SK-N-SH (cell line): Measurements from ENCODE around the gene LETM1. TPM values are rescaled to one million over a fixed set of nuclear protein-coding genes. Genes with fewer than 3 reads are reported as not detected.

Experiments used
- CTCF ChIA-PET: fragments of 300-600, 350-600 bp; formaldehyde crosslinking; extraction: SDS; loops from one replicate; lab custom pipeline; 2021; lab: Yijun Ruan, JAX
- POLR2A ChIA-PET: fragments of 350-600 bp; sonication (Branson Sonifier 250); formaldehyde crosslinking; extraction: SDS; loops from one replicate; lab custom pipeline; 2020; ENCODE audit warnings: antibody characterized with exemption, inconsistent platforms; lab: Yijun Ruan, JAX
- DNase-seq: peaks from one replicate; pipeline ENCODE4 v3.0.0; 2012
- H2AFZ ChIP-seq: fragments of 200-600 bp; sonication (generic); 2 replicates; pipeline ENCODE4 v1.8.1; 2016; ENCODE audit warnings: antibody characterized with exemption, mild to moderate bottlenecking, low read depth
- H3F3A ChIP-seq: fragments of 200-600 bp; sonication (generic); replicated peaks from 2 replicates; pipeline ENCODE3; 2016; ENCODE audit warnings: antibody characterized with exemption, mild to moderate bottlenecking; ENCODE audit not compliant: insufficient read depth
- H3K27ac ChIP-seq, 2 experiments: fragments of 200-500 bp in 1 of 2; fragments of 200-600 bp in 1 of 2; sonication (Bioruptor generic) in 1 of 2; sonication (generic), shearing (Covaris generic) in 1 of 2; 2 replicates each; pipeline versions ENCODE4 v1.5.1 to v1.6.1; 2014 to 2016; ENCODE audit warnings: low read depth in 2 of 2, inconsistent platforms in 1 of 2, low read length in 1 of 2, mild to moderate bottlenecking in 1 of 2, mixed read lengths in 1 of 2
- H3K27me3 ChIP-seq: fragments of 200-600 bp; sonication (generic), shearing (Covaris generic); 2 replicates; pipeline ENCODE4 v1.6.1; 2016; ENCODE audit warnings: mixed run types; ENCODE audit not compliant: insufficient read depth
- H3K36me3 ChIP-seq, 2 experiments: fragments of 200-500 bp in 1 of 2; fragments of 200-600 bp in 1 of 2; sonication (Bioruptor generic) in 1 of 2; sonication (generic) in 1 of 2; replicated peaks in 1 of 2; 2 replicates each; pipeline versions ENCODE3 to v1.5.1; 2014 to 2016; ENCODE audit warnings: low read length in 1 of 2, mild to moderate bottlenecking in 1 of 2; ENCODE audit not compliant: insufficient read depth in 2 of 2, control insufficient read depth in 1 of 2
- H3K4me1 ChIP-seq, 2 experiments: fragments of 200-500 bp in 1 of 2; fragments of 200-600 bp in 1 of 2; sonication (Bioruptor generic) in 1 of 2; sonication (generic), shearing (Covaris generic) in 1 of 2; 2 replicates each; pipeline versions ENCODE4 v1.5.1 to v1.6.1; 2014 to 2016; ENCODE audit warnings: low read depth in 1 of 2, low read length in 1 of 2, mixed run types in 1 of 2; ENCODE audit not compliant: insufficient read depth in 2 of 2, control insufficient read depth in 1 of 2
- H3K4me2 ChIP-seq: fragments of 200-600 bp; sonication (generic), shearing (Covaris generic); 2 replicates; pipeline ENCODE4 v1.6.1; 2017; ENCODE audit warnings: mixed run types
- H3K4me3 ChIP-seq, 2 experiments: fragments of 200-500 bp in 1 of 2; fragments of 200-600 bp in 1 of 2; sonication (Bioruptor generic) in 1 of 2; sonication (generic), shearing (Covaris generic) in 1 of 2; 2 replicates each; pipeline versions ENCODE4 v1.5.1 to v1.8.1; 2014 to 2016; ENCODE audit warnings: low read depth in 2 of 2, inconsistent platforms in 1 of 2, low read length in 1 of 2, mild to moderate bottlenecking in 1 of 2, mixed read lengths in 1 of 2, moderate library complexity in 1 of 2
- H3K79me2 ChIP-seq: fragments of 200-600 bp; sonication (generic); 2 replicates; pipeline ENCODE4 v1.8.1; 2017; ENCODE audit warnings: mild to moderate bottlenecking; ENCODE audit not compliant: insufficient read depth
- H3K9ac ChIP-seq: fragments of 200-600 bp; sonication (generic); 2 replicates; pipeline ENCODE4 v1.6.1; 2017; ENCODE audit warnings: mixed run types
- H3K9me2 ChIP-seq: fragments of 200-600 bp; sonication (generic); 2 replicates; pipeline ENCODE4 v1.6.1; 2017; ENCODE audit warnings: mixed run types
- H3K9me3 ChIP-seq: fragments of 200-600 bp; sonication (generic); 2 replicates; pipeline ENCODE4 v1.6.1; 2017; ENCODE audit warnings: mixed run types, mild to moderate bottlenecking, moderate library complexity
- H4K20me1 ChIP-seq: fragments of 200-600 bp; sonication (generic); 2 replicates; pipeline ENCODE4 v1.6.1; 2017; ENCODE audit warnings: mild to moderate bottlenecking, mixed run types; ENCODE audit not compliant: insufficient read depth
- CHD2 ChIP-seq: fragments of 150-350 bp; IDR thresholded peaks from 2 replicates; pipeline ENCODE4 v1.6.1; 2018; ENCODE audit warnings: low read length; ENCODE audit not compliant: partially characterized antibody
- ELF1 ChIP-seq: IDR thresholded peaks from 2 replicates; pipeline ENCODE4 v1.4.0; 2012
- EP300 ChIP-seq, 2 experiments: IDR thresholded peaks; 2 replicates each; pipeline versions ENCODE4 v1.4.0 to v1.6.1; 2012; ENCODE audit warnings: borderline replicate concordance in 1 of 2, low read depth in 1 of 2, low read length in 1 of 2
- FOXJ3 ChIP-seq: sonication (generic); formaldehyde crosslinking; IDR thresholded peaks from 2 replicates; pipeline ENCODE4 v1.5.1; 2020; ENCODE audit warnings: mild to moderate bottlenecking, missing genetic modification reagents
- JUND ChIP-seq: IDR thresholded peaks from 2 replicates; pipeline ENCODE4 v1.4.0; 2012
- NFIC ChIP-seq: IDR thresholded peaks from 2 replicates; pipeline ENCODE4 v1.4.0; 2012; ENCODE audit warnings: borderline replicate concordance
- POLR2AphosphoS5 ChIP-seq: IDR thresholded peaks from 2 replicates; pipeline ENCODE4 v1.6.1; 2012; ENCODE audit warnings: low read depth, low read length
- TAF1 ChIP-seq: IDR thresholded peaks from 2 replicates; pipeline ENCODE4 v1.6.1; 2012; ENCODE audit warnings: low read depth, mild to moderate bottlenecking, low read length, moderate library complexity, borderline replicate concordance
- TEAD4 ChIP-seq: IDR thresholded peaks from 2 replicates; pipeline ENCODE4 v1.4.0; 2012; ENCODE audit warnings: mild to moderate bottlenecking, borderline replicate concordance; ENCODE audit not compliant: insufficient read depth
- YY1 ChIP-seq: IDR thresholded peaks from 2 replicates; pipeline ENCODE4 v1.4.0; 2012; ENCODE audit warnings: low read depth, mild to moderate bottlenecking
- WGBS: methylation state at CpG from one replicate; pipeline ENCODE4 v1.1.6; 2017; ENCODE audit warnings: low lambda C conversion rate; 5-methylcytosine and 5-hydroxymethylcytosine counted together
- polyA plus RNA-seq, 3 experiments: library from polyadenylated mRNA; depleted of rRNA; stranded (reverse); fragments of >200 nt; gene quantifications; 2 replicates each; pipeline ENCODE4 v1.2.3, GENCODE V29; 2012
- TF ChIP-seq, protein P1 (sequence below): IDR thresholded peaks from 2 replicates; pipeline ENCODE4; 2012
- TF ChIP-seq, protein P2 (sequence below): IDR thresholded peaks from 2 replicates; pipeline ENCODE4 v1.4.0; 2012; ENCODE audit warnings: low read depth, borderline replicate concordance
- TF ChIP-seq, protein P3 (sequence below): IDR thresholded peaks from 2 replicates; pipeline ENCODE4 v1.4.0; 2012; ENCODE audit warnings: low read depth
- TF ChIP-seq, protein P4 (sequence below): fragments of 200-600 bp; sonication (generic); IDR thresholded peaks from 2 replicates; pipeline ENCODE4 v1.6.1; 2017; ENCODE audit warnings: antibody characterized with exemption, mild to moderate bottlenecking, moderate library complexity
- TF ChIP-seq, protein P5 (sequence below): IDR thresholded peaks from 2 replicates; pipeline ENCODE4 v1.6.1; 2012; ENCODE audit warnings: mild to moderate bottlenecking, low read depth, low read length, moderate library complexity
- TF ChIP-seq, protein P6 (sequence below): IDR thresholded peaks from 2 replicates; pipeline ENCODE4 v1.4.0; 2012; ENCODE audit warnings: low read depth, borderline replicate concordance

Gene LETM1
- polyA plus RNA-seq, 1 of the 3 experiments (the other 2 are of a cell fraction), result 25.8 TPM

DNA sequence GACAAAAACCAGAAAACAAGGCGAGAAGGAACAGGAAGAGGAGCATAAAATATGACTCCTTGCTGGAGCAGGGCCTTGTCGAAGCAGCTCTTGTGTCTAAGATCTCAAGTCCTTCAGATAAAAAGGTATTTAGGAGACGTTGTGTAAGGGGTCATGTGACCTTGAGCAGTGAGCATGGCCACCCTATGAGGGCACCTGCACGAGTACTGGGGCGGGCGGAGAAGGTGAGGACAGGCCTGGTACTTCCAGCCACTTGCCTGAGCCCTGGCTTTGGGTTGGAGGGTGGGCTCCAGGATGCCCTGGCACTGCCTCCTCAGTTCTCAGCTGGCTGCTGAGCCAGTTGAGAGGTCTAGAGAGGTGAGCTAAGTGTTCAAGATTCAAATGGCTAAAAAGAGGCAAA is 45.2 kb upstream of the LETM1 start:
- Histone ChIP-seq H3K36me3 (peaks cover 34% of the 10 kb centered on the region in 2 experiments), H3K9me3 (no peaks in the 10 kb centered on the region), H3K4me3 (no peak overlapping the region), H4K20me1 (peaks cover 78% of the 10 kb centered on the region), H3K4me1 (peaks cover 0 to 7% of the 10 kb centered on the region in 2 experiments; a peak in 1 of 4 replicates), H3K27me3 (no peaks in the 10 kb centered on the region), H3F3A (peaks cover 18% of the 10 kb centered on the region), H3K27ac (no peak overlapping the region), H3K79me2 (peaks cover 100% of the 10 kb centered on the region), H2AFZ (no peak overlapping the region), H3K9ac (no peak overlapping the region), H3K4me2 (no peak overlapping the region), H3K9me2 (no peaks in the 10 kb centered on the region)
- ChIA-PET POLR2A (no interaction called here), CTCF (interaction anchor here (2.9 to 9.0 kb wide), 9 partner anchors 8 to 157 kb away, joined by 15 to 104 read pairs (median 38); partner anchors contain the start of gene LETM1)
- DNase-seq, result no peak
- TF ChIP-seq EP300 (IDR thresholded peaks at IDR 0.05; ENCODE audit: borderline replicate concordance in 1 of 2, low read depth in 1 of 2, low read length in 1 of 2) (no peak), JUND (no peak), TEAD4 (no peak), NFIC (no peak), POLR2AphosphoS5 (no peak), YY1 (no peak), CHD2 (no peak), FOXJ3 (CRISPR knock-in tag) (no peak), TAF1 (no peak), ELF1 (no peak)
- TF ChIP-seq, protein P1, sequence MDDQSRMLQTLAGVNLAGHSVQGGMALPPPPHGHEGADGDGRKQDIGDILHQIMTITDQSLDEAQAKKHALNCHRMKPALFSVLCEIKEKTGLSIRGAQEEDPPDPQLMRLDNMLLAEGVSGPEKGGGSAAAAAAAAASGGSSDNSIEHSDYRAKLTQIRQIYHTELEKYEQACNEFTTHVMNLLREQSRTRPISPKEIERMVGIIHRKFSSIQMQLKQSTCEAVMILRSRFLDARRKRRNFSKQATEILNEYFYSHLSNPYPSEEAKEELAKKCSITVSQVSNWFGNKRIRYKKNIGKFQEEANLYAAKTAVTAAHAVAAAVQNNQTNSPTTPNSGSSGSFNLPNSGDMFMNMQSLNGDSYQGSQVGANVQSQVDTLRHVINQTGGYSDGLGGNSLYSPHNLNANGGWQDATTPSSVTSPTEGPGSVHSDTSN, result no peak
- TF ChIP-seq, protein P2, sequence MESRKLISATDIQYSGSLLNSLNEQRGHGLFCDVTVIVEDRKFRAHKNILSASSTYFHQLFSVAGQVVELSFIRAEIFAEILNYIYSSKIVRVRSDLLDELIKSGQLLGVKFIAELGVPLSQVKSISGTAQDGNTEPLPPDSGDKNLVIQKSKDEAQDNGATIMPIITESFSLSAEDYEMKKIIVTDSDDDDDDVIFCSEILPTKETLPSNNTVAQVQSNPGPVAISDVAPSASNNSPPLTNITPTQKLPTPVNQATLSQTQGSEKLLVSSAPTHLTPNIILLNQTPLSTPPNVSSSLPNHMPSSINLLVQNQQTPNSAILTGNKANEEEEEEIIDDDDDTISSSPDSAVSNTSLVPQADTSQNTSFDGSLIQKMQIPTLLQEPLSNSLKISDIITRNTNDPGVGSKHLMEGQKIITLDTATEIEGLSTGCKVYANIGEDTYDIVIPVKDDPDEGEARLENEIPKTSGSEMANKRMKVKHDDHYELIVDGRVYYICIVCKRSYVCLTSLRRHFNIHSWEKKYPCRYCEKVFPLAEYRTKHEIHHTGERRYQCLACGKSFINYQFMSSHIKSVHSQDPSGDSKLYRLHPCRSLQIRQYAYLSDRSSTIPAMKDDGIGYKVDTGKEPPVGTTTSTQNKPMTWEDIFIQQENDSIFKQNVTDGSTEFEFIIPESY, result no peak
- TF ChIP-seq, protein P3, sequence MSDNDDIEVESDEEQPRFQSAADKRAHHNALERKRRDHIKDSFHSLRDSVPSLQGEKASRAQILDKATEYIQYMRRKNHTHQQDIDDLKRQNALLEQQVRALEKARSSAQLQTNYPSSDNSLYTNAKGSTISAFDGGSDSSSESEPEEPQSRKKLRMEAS, result no peak
- TF ChIP-seq, protein P4, sequence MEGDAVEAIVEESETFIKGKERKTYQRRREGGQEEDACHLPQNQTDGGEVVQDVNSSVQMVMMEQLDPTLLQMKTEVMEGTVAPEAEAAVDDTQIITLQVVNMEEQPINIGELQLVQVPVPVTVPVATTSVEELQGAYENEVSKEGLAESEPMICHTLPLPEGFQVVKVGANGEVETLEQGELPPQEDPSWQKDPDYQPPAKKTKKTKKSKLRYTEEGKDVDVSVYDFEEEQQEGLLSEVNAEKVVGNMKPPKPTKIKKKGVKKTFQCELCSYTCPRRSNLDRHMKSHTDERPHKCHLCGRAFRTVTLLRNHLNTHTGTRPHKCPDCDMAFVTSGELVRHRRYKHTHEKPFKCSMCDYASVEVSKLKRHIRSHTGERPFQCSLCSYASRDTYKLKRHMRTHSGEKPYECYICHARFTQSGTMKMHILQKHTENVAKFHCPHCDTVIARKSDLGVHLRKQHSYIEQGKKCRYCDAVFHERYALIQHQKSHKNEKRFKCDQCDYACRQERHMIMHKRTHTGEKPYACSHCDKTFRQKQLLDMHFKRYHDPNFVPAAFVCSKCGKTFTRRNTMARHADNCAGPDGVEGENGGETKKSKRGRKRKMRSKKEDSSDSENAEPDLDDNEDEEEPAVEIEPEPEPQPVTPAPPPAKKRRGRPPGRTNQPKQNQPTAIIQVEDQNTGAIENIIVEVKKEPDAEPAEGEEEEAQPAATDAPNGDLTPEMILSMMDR, result no peak
- TF ChIP-seq, protein P5, sequence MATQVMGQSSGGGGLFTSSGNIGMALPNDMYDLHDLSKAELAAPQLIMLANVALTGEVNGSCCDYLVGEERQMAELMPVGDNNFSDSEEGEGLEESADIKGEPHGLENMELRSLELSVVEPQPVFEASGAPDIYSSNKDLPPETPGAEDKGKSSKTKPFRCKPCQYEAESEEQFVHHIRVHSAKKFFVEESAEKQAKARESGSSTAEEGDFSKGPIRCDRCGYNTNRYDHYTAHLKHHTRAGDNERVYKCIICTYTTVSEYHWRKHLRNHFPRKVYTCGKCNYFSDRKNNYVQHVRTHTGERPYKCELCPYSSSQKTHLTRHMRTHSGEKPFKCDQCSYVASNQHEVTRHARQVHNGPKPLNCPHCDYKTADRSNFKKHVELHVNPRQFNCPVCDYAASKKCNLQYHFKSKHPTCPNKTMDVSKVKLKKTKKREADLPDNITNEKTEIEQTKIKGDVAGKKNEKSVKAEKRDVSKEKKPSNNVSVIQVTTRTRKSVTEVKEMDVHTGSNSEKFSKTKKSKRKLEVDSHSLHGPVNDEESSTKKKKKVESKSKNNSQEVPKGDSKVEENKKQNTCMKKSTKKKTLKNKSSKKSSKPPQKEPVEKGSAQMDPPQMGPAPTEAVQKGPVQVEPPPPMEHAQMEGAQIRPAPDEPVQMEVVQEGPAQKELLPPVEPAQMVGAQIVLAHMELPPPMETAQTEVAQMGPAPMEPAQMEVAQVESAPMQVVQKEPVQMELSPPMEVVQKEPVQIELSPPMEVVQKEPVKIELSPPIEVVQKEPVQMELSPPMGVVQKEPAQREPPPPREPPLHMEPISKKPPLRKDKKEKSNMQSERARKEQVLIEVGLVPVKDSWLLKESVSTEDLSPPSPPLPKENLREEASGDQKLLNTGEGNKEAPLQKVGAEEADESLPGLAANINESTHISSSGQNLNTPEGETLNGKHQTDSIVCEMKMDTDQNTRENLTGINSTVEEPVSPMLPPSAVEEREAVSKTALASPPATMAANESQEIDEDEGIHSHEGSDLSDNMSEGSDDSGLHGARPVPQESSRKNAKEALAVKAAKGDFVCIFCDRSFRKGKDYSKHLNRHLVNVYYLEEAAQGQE, result no peak
- TF ChIP-seq, protein P6, sequence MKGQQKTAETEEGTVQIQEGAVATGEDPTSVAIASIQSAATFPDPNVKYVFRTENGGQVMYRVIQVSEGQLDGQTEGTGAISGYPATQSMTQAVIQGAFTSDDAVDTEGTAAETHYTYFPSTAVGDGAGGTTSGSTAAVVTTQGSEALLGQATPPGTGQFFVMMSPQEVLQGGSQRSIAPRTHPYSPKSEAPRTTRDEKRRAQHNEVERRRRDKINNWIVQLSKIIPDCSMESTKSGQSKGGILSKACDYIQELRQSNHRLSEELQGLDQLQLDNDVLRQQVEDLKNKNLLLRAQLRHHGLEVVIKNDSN, result no peak
- WGBS, result 99% methylated on average over 3 of the region's 6 CpGs
